H4 (cell line): Measurements from ENCODE around the gene ARFIP1. TPM values are rescaled to one million over a fixed set of nuclear protein-coding genes. Genes with fewer than 3 reads are reported as not detected.

Experiments used
- DNase-seq: peaks from one replicate; pipeline ENCODE4 v3.0.0-alpha.2; 2015; ENCODE audit warnings: low spot score
- total RNA-seq: library from RNA; depleted of rRNA; stranded (reverse); fragments of >200 nt; shearing (Covaris generic); gene quantifications from 2 replicates; pipeline ENCODE4 v1.2.3, GENCODE V29; 2014; rRNA removed

The ARFIP1 gene
- total RNA-seq, 1 experiment from 2014 or later = 58.4 TPM

DNA sequence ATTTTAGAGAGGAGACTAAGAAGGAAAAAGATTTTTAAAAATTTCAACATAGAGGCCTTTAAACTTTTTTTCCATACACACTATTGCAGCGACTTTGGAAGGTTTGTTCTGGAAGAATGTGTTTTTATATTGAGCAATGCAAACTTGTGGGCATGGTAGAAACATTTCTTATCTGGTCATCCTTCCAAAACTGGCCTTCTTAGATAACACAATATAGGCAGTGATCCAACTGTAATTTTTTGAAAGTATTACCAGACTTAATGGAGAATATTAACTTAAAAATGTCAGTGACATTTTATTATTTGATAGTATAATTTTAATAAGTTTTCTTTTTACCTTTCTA is 182.0 kb downstream of the ARFIP1 start:
- DNase-seq = no peak

Other genes starting within 250 kb of the ARFIP1 start
- 10.0 and 17.9 TPM in 2 replicates for gene FBXW7, start 243.9 kb upstream of the ARFIP1 start, total RNA-seq
- 0.99 and 1.3 TPM in 2 replicates for gene TMEM154, start 100.0 kb upstream of the ARFIP1 start, total RNA-seq
- 0.16 and 0.60 TPM in 2 replicates for gene TIGD4, start 224 bp upstream of the ARFIP1 start, total RNA-seq
- gene FHDC1, start 156.4 kb downstream of the ARFIP1 start, total RNA-seq = 0.10 and 0.15 TPM in 2 replicates